PC-9 (cell line): Measurements from ENCODE around the gene TRANK1. TPM values are rescaled to one million over a fixed set of nuclear protein-coding genes. Genes with fewer than 3 reads are reported as not detected.

Experiments
- BruUV-seq: library from RNA; stranded (reverse); fragments of 400-500 nt; replicated peaks from 2 replicates; lab custom pipeline; 2021; lab: Mats Ljungman, UMichigan
- CTCF ChIA-PET: fragments of 300-600 bp; sonication (Branson Sonifier 250); formaldehyde crosslinking; loops from one replicate; lab custom pipeline; 2022; ENCODE audit warnings: antibody characterized with exemption; lab: Charles Lee
- POLR2A ChIA-PET: fragments of 300-600 bp; sonication (Branson Sonifier 250); formaldehyde crosslinking; loops from one replicate; lab custom pipeline; 2022; ENCODE audit warnings: antibody characterized with exemption; ENCODE audit not compliant: unreplicated experiment; lab: Charles Lee
- DNase-seq, 2 experiments: peaks; one replicate each; pipeline versions ENCODE4 v3.0.0 to v3.0.0-alpha.2; 2015 to 2022; ENCODE audit warnings: mixed read lengths in 1 of 2
- H2AFZ ChIP-seq: fragments of 200-600 bp; sonication (generic); 2 replicates; pipeline ENCODE4 v1.8.1; 2017; ENCODE audit warnings: antibody characterized with exemption
- H3F3A ChIP-seq: fragments of 200-600 bp; sonication (generic); 2 replicates; pipeline ENCODE4 v1.8.1; 2017; ENCODE audit warnings: antibody characterized with exemption, mild to moderate bottlenecking, low read depth; ENCODE audit not compliant: insufficient read depth
- H3K27ac ChIP-seq: fragments of 200-600 bp; sonication (generic); 2 replicates; pipeline ENCODE4 v1.6.1; 2016; ENCODE audit warnings: mixed run types
- H3K27me3 ChIP-seq: fragments of 200-600 bp; sonication (generic); 2 replicates; pipeline ENCODE4 v1.6.1; 2016; ENCODE audit warnings: low read depth, mixed run types; ENCODE audit not compliant: insufficient read depth
- H3K36me3 ChIP-seq: fragments of 200-600 bp; sonication (generic); 2 replicates; pipeline ENCODE4 v1.6.1; 2016; ENCODE audit warnings: low read depth, mixed run types
- H3K4me1 ChIP-seq: fragments of 200-600 bp; sonication (generic); replicated peaks from 2 replicates; pipeline ENCODE4 v1.6.1; 2016; ENCODE audit warnings: mixed run types; ENCODE audit not compliant: insufficient read depth
- H3K4me2 ChIP-seq: fragments of 200-600 bp; sonication (generic); 2 replicates; pipeline ENCODE4 v1.6.1; 2017; ENCODE audit warnings: mixed run types
- H3K4me3 ChIP-seq: fragments of 200-600 bp; sonication (generic); 2 replicates; pipeline ENCODE4 v1.6.1; 2016; ENCODE audit warnings: mixed run types
- H3K79me2 ChIP-seq: fragments of 200-600 bp; sonication (generic); 2 replicates; pipeline ENCODE4 v1.6.1; 2017; ENCODE audit warnings: low read depth, mixed run types
- H3K9me2 ChIP-seq: fragments of 200-600 bp; sonication (generic); 2 replicates; pipeline ENCODE4 v1.8.1; 2017; ENCODE audit warnings: mild to moderate bottlenecking; ENCODE audit not compliant: insufficient read depth
- H3K9me3 ChIP-seq: fragments of 200-600 bp; sonication (generic); 2 replicates; pipeline ENCODE4 v1.8.1; 2016; ENCODE audit warnings: low read depth; ENCODE audit not compliant: insufficient read depth
- H4K20me1 ChIP-seq: fragments of 200-600 bp; sonication (generic); 2 replicates; pipeline ENCODE4 v1.8.1; 2017; ENCODE audit not compliant: insufficient read depth
- CTCF ChIP-seq: fragments of 200-600 bp; sonication (generic); conservative IDR thresholded peaks from 2 replicates; pipeline ENCODE4 v1.6.1; 2017; ENCODE audit warnings: mixed run types, antibody characterized with exemption, mild to moderate bottlenecking, moderate library complexity
- EZH2 ChIP-seq: fragments of 200-600 bp; sonication (generic); IDR thresholded peaks from 2 replicates; pipeline ENCODE4 v1.8.0; 2017; ENCODE audit warnings: antibody characterized with exemption, low read depth
- intact Hi-C: fragments of 100-400 bp; cut with micrococcal nuclease; formaldehyde crosslinking; loops from one replicate; pipeline ENCODE4 v1.10.0; 2022; ENCODE audit not compliant: unreplicated experiment
- total RNA-seq: library from RNA; stranded (reverse); gene quantifications from 2 replicates; pipeline ENCODE4 v1.2.3, GENCODE V29; 2021

TRANK1 gene
- total RNA-seq, 1 experiment from 2014 or later: 12.1 TPM

GRCh38 chr3:36814776-36815175, 130.1 kb downstream of the TRANK1 start:
- Histone ChIP-seq H3K4me1 (peaks cover 21% of the 10 kb centered on the region; the same call in 1 of the 2 replicates), H2AFZ (no peak overlapping the region), H3K27ac (no peak overlapping the region), H3K27me3 (no peaks in the 10 kb centered on the region), H3K36me3 (no peaks in the 10 kb centered on the region), H3K79me2 (no peaks in the 10 kb centered on the region), H3K4me2 (no peak overlapping the region), H3K4me3 (no peak overlapping the region), H3K9me3 (no peaks in the 10 kb centered on the region), H3K9me2 (no peaks in the 10 kb centered on the region), H4K20me1 (no peaks in the 10 kb centered on the region), H3F3A (no peaks in the 10 kb centered on the region)
- ChIA-PET CTCF (interaction anchor here (0.7 kb wide), 1 partner anchor 22 kb away, joined by 3 read pairs; no protein-coding TSS in a partner anchor), POLR2A (no interaction called here)
- intact Hi-C loops: no loop called here
- DNase-seq: no peak
- BruUV-seq: no TSS peak
- TF ChIP-seq CTCF: peak; percentile 35; the same call in 1 of the 2 replicates
- TF ChIP-seq EZH2: no peak

- H3K4me2 ChIP-seq: no peak overlapping the region
- peaks cover 21% of the 10 kb centered on the region; the same call in 1 of the 2 replicates for H3K4me1 ChIP-seq
- H3K27me3 ChIP-seq: no peaks in the 10 kb centered on the region
- H3K27ac ChIP-seq: no peak overlapping the region
- H2AFZ ChIP-seq: no peak overlapping the region
- TF ChIP-seq CTCF (no peak), EZH2 (no peak)
- H3K79me2 ChIP-seq: no peaks in the 10 kb centered on the region
- BruUV-seq: no TSS peak
- intact Hi-C loops: no loop called here
- no peak for DNase-seq
- H3F3A ChIP-seq: no peaks in the 10 kb centered on the region
- H3K9me3 ChIP-seq: no peaks in the 10 kb centered on the region
- H3K4me3 ChIP-seq: no peak overlapping the region
- POLR2A ChIA-PET: no interaction called here
- no peaks in the 10 kb centered on the region for H3K9me2 ChIP-seq
- H3K36me3 ChIP-seq: no peaks in the 10 kb centered on the region
- CTCF ChIA-PET: no interaction called here
- H4K20me1 ChIP-seq: no peaks in the 10 kb centered on the region
These were observed 130.7 kb downstream of the TRANK1 start for GRCh38 chr3:36814066-36814717.

- Histone ChIP-seq H4K20me1 (no peaks in the 10 kb centered on the region), H3K4me1 (peaks cover 21% of the 10 kb centered on the region; the same call in 1 of the 2 replicates), H3F3A (no peaks in the 10 kb centered on the region), H3K27ac (no peak overlapping the region), H3K9me2 (no peaks in the 10 kb centered on the region), H3K4me2 (peak overlapping the region; percentile 8; the same call in 1 of the 2 replicates), H3K9me3 (no peaks in the 10 kb centered on the region), H2AFZ (no peak overlapping the region), H3K79me2 (no peaks in the 10 kb centered on the region), H3K36me3 (no peaks in the 10 kb centered on the region), H3K27me3 (no peaks in the 10 kb centered on the region), H3K4me3 (no peak overlapping the region)
- POLR2A ChIA-PET: no interaction called here
- CTCF ChIA-PET: no interaction called here
- BruUV-seq: no TSS peak
- DNase-seq: no peak
- intact Hi-C loops: no loop called here
- TF ChIP-seq EZH2 (no peak), CTCF (no peak)
These were observed 131.5 kb downstream of the TRANK1 start for GRCh38 chr3:36813305-36813704.
